Transverse colon (tissue), 3 donors: ENCODE results near the gene ADAM12.

Experiments used
- CTCF ChIP-seq, 5 experiments: fragments of 200-600 bp in 3 of 5; fragments of 450-650 bp in 2 of 5; sonication (generic) in 3 of 5; IDR thresholded peaks; 1 replicate in 2 of 5; 2 replicates in 3 of 5; pipeline ENCODE4 v1.5.1; 2016 to 2017; ENCODE audit warnings: antibody characterized with exemption in 5 of 5, inconsistent platforms in 3 of 5, mild to moderate bottlenecking in 2 of 5, moderate library complexity in 1 of 5
- POLR2A ChIP-seq: fragments of 450-650 bp; IDR thresholded peaks from one replicate; pipeline ENCODE4 v1.6.1; 2016; ENCODE audit warnings: antibody characterized with exemption, mild to moderate bottlenecking, moderate library complexity

DNA sequence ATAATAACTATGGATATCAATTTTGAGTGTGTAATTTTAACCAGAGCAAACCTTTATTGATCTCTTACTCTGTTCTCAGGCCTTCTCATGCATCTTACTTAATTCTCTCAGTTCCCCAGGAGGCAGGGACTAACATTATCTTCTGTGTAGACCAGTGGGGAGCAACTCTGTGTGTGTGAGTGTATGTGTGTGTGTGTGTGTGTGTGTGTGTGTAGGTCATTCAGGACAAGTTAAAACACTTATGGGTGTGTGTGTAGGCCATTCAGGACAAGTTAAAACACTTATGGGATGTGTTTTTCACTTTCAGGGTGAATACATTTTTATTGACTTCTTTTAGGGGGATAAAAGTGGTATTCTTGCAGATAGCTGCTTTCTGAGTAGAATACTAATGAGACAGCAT lies 145.0 kb downstream of the ADAM12 start:
- no peak for TF ChIP-seq POLR2A
- TF ChIP-seq CTCF (IDR thresholded peaks at IDR 0.05): no peak
